Fibroblast of pulmonary artery (primary cell): ENCODE results near the gene STXBP5.

ENCODE experiments used
- DNase-seq: peaks from one replicate; pipeline ENCODE4 v3.0.0-alpha.2; 2010; ENCODE audit warnings: low read depth
- H3K4me3 ChIP-seq: replicated peaks from 2 replicates; pipeline ENCODE4 v1.5.1; 2011; ENCODE audit warnings: low read depth, mild to moderate bottlenecking, control low read depth, low read length, moderate library complexity
- CTCF ChIP-seq: IDR thresholded peaks from 2 replicates; pipeline ENCODE4 v1.5.1; 2011; ENCODE audit warnings: mild to moderate bottlenecking, control low read depth, low read length, inconsistent platforms; ENCODE audit errors: missing control alignments

Gene STXBP5

GRCh38 chr6:147166992-147167391 is 37.2 kb upstream of the STXBP5 start:
- peak; percentile 14 for DNase-seq
- no peak for TF ChIP-seq CTCF
- no peak overlapping the region for H3K4me3 ChIP-seq

DNA sequence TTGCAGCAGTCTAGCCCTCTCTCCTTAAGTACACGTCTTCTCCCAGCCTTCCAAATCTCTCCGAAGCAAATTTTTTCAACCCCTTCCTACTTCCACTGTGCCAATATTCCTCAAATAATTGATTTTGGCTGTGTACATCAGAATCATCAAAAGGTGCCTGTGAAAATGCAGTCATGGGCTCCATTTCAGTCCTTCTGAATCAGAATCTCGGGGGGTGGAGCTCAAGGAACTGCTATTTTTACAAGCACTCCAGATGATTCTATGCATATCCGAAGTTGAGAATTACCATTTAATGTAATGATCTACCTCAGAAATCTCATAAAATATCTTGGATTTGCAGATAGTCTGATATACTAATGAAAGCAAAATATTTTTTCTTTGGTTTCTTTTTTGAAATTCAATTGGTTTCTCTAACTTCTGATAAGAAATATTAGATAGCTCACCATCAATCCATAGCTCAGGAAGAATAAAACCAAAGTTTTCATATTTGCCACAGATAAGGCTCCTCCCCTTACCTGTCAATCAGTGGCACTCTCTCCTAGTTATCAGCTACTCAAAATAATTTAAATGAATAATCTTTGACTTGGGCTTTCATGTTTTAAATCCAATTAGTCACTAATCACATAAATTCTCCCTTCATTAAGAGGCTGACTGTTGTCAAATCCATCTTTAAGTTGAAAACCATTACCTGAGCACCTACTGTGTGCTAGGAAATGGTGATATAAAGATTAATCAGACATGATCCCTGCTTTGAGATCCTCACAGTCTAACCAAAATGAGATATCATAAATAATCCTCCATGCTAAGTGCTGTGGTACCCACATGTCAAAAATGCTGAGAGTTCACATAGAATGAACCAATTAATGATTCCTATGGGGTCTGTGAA is 36.4 kb upstream of the STXBP5 start:
- no peak for TF ChIP-seq CTCF
- no peak overlapping the region for H3K4me3 ChIP-seq
- DNase-seq, result no peak

DNA sequence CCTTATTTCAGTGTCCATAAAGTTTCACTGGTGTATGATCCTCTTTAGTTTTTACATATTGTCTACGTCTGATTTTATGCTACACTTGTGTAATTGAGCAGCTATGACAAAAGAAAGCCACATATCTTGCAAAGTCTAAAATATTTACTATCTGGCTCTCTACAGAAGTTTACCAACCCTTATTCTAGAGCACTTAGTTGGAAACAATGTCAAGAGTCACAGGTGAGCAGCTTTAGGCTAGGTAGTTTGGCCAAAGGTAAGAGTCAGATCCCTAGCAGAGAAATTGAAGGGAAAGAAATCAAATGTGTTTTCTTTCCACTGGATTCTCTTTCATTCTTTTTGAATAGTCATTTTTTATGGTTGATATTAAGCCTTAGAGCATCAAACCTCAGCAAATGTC is 34.7 kb upstream of the STXBP5 start:
- H3K4me3 ChIP-seq, result no peak overlapping the region
- TF ChIP-seq CTCF, result no peak
- DNase-seq, result no peak

DNA sequence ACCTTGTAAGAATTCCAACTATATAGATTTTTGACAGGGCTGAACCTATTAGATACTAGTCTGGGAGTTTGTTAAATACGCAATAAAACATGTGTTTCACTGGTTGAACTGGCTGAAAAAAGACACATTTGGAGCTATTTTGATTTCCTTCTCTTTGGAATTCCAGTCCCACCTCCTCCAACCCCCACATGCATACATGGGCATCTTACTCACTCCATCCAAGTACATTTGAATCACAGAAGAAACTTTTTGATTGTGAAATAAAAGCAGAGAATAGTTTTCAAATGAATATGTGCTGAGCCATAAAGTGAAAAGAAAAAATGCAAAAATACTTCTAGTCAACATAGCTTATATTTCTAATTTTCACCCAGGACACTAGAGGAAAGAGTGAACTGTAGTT is 33.9 kb upstream of the STXBP5 start:
- peak; percentile 95 for DNase-seq
- no peak for TF ChIP-seq CTCF
- H3K4me3 ChIP-seq, result no peak overlapping the region

- TF ChIP-seq CTCF, result no peak
- H3K4me3 ChIP-seq, result no peak overlapping the region
- DNase-seq, result no peak
These were observed 31.1 kb upstream of the STXBP5 start for GRCh38 chr6:147173140-147173539.

DNA sequence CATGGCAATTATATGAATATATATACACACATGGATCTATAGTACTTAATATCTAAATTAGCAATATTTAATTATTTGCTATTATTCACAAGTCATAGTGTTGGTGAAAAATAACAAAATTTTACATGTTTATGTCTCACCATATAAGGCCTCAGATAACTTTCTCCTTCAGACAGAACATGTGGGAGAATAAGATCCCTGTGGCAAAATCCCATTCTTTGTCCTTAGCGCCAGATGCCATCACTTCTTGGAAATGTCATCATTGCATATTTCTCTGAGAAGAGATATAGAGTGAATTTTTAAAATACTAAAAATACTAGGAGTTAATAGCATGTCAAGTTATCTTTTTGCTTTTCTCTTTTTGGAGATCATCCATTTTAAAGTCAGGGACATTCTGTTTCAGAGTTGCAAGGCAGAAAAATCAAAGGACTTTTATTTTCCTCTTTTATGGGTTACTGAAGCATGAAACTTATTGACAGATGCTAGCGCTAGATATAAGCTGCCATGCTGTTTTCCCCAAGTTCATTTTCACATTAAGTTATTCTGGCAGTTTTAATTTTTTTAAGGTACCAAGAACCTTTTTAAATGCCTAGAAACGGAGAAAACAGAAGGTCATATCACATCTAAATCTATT is 30.4 kb upstream of the STXBP5 start:
- peak; percentile 40 for DNase-seq
- no peak overlapping the region for H3K4me3 ChIP-seq
- no peak for TF ChIP-seq CTCF
